ENCODE data around the gene LCE2C.
"Not testable (repeated sequence)": the region's sequence is repeated elsewhere in the genome, so short reads cannot be mapped to it uniquely, and the experiment has no call there.

The LCE2C gene, protein sequence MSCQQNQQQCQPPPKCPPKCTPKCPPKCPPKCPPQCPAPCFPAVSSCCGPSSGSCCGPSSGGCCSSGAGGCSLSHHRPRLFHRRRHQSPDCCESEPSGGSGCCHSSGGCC

DNA sequence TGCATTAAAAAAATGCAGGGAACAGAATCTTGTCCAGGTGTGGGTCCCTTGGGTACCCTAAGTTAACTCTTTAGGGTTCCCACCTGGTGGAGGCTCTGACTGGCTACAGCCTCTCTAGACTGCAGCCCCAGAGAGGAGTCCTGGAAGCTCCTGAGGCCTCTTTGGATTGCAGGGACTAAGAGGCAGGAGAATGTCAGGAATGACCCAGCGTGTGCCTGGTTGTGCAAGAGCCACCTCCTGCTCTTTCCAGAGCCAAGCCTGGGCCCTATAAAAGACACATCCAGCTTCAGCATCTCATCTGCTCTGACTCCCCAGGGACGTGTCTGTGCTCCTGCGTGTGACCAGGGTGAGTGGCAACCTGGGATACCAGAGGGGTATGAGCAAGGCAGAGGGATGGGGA is at the start of gene LCE2C:
TSS of gene LCE2C (plus strand) at position 297 of the 400 bp plus-strand sequence. CDS start 737 bp downstream, outside the sequence.
- not testable (repeated sequence) for DNase-seq

GRCh38 chr1:152626744-152627143 is 48.3 kb upstream of the LCE2C start:
- DNase-seq: no peak

- DNase-seq: no peak
Measured at GRCh38 chr1:152630596-152630995, 44.5 kb upstream of the LCE2C start.

DNA sequence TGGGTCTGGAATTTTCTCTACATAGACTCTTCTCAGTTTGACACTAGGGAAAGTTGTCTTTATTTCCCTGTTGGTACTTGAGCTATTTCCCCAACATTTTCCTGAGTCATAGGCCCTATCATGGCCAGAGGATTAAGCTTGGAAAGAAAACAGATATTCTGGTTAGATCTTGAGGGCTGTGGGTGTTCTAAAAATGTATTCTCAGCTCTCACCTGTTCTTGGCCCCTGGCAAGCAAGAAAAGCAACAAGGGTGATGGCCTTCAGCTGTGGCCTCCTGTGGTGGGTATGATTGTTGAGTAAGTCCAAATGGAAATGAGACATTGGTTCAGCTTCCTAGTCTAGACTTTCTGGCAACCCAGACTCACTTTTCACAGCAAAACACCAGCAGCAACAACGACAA is 34.7 kb upstream of the LCE2C start:
- no peak for DNase-seq

DNA sequence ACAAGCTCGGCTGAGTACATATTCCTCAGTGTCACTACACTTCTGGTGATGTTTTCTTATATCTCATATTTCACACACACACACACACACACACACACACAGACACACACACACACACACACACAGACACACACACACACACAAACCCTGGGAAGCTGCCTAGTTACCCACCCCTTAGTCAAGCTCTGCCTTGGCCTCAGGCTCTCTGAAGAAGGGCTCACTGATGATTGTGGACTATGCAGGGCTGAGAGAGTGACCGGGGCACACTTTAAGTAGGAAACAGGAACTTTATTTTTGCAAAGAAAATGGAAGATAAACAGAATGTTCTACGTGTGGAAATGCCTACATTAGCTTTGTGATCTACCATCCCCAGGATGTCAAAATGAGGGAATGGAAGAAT is 31.1 kb upstream of the LCE2C start:
- DNase-seq: no peak

DNA sequence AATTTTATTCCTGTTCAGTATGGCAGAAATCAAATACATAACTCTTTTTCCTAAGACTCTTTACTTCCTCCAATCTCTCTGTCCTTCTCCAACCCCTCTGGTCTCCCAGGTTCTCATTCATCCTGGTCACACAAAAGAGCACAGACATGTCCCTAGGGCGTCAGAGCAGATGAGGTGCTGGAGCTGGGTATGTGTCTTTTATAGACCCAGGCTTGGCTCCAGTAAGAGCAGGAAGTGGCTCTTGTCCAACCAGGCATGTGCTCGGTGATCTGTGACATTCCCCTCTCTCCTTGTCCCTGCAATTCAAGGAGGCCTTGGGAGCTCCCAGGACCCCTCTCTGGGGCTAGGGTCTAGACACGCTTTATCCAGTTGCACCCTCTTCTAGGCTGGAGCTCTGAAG is 29.9 kb upstream of the LCE2C start:
- no peak for DNase-seq

GRCh38 chr1:152646656-152647055 is 28.4 kb upstream of the LCE2C start:
- no peak for DNase-seq

DNA sequence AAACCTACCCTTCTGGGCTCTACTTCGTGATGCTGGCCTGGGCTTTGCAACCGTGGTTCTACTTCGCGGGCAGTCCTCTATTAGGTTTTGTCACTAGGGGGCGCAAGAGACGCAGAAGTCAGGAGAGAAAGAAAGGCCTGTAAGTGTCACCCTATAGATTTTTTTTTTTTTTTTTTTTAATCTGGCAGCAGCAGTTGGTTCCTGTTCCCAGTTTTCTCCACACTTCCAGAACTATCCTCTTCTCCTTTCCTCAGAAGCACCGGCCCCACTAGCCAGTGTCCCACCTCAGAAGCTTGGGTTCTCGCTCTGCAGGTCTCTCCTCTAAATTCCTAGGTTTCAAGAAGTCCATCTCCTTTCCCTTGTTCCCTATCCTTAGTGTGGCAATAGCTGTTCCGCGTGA is 21.0 kb upstream of the LCE2C start:
- no peak for DNase-seq

DNA sequence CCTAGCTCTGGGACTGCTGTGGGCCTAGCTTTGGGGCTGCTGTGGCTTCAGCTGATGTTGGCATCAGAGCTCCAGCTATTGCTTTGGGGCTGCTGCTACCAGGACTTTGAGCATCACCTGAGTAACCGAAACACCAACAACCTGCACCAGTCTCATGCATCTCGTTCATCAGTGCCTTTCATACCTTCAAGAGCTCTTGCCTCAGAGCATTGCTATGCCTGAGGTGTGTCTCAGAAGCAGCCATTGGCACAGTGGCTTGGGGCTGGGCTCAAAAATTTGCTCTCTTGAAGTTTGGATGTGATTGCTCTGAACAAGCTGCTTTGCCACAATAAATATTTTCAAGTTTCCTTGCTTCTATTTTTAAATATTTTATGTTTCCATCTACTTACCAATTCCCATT is 18.6 kb upstream of the LCE2C start:
- DNase-seq: no peak

GRCh38 chr1:152657677-152658076 is 17.4 kb upstream of the LCE2C start:
- no peak for DNase-seq

- DNase-seq: no peak
Measured at GRCh38 chr1:152658649-152659048, 16.4 kb upstream of the LCE2C start.

- no peak for DNase-seq
Measured at GRCh38 chr1:152663098-152663497, 12.0 kb upstream of the LCE2C start, which contains the start of gene LCE2D. LCE2D (plus strand) TSS chr1:152663380; CDS start chr1:152664106, 726 bp downstream.

DNA sequence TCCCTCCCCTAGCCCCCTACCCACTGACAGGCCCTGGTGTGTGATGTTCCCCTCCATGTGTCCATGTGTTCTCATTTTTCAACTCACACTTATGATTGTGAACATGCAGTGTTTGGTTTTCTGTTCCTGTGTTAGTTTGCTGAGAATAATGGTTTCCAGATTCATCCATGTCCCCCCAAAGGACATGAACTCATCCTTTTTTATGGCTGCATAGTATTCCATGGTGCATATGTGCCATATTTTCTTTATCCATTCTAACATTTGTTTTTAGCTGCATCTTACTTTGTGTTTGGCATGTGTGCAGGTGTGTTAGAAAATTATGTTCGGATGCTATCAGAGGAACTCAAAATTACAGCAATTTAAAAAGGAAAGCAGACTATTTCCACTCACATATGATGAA is 8.9 kb upstream of the LCE2C start:
- not testable (repeated sequence) for DNase-seq

- no peak for DNase-seq
Measured at GRCh38 chr1:152667648-152668047, 7.4 kb upstream of the LCE2C start.

GRCh38 chr1:152673016-152673415 is 2.1 kb upstream of the LCE2C start:
- no peak for DNase-seq

GRCh38 chr1:152679459-152679858 is 4.4 kb downstream of the LCE2C start:
- DNase-seq: no peak

GRCh38 chr1:152681616-152682015 is 6.5 kb downstream of the LCE2C start:
- no peak for DNase-seq

DNA sequence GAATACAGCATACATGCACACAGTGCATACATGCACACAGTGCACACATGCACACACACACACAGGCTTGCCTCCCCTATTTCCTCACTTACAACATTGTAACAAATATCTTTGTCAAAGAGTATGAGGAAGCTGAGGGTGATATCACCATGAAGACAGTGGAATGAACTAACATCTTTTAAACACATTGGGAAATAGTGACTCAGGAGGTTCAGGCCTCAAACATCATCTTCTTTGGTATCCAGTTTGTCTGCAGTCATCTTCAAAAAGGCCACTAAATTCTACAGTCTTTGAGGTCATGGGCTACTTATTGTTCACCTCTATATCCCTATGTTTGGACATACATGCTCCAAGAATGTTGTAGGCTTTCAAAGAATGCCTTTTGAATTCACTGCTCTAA is 8.8 kb downstream of the LCE2C start:
- DNase-seq: no peak

DNA sequence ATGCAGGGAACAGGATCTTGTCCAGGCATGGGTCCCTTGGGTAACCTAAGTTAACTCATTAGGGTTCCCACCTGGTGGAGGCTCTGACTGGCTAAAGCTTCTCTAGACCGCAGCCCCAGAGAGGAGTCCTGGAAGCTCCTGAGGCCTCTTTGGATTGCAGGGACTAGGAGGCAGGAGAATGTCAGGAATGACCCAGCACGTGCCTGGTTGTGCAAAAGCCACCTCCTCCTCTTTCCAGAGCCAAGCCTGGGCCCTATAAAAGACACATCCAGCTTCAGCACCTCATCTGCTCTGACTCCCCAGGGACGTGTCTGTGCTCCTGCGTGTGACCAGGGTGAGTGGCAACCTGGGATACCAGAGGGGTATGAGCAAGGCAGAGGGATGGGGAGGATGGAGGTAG is 10.7 kb downstream of the LCE2C start, which contains the start of gene LCE2B:
TSS of gene LCE2B (plus strand) at position 301 of the 400 bp plus-strand sequence. CDS start 721 bp downstream, outside the sequence.
- DNase-seq: not testable (repeated sequence)

- DNase-seq: no peak
Measured at GRCh38 chr1:152697701-152698600, 22.9 kb downstream of the LCE2C start, which contains the start of gene LCE2A. LCE2A (plus strand) TSS chr1:152698345; CDS start chr1:152698902, 557 bp downstream.

DNA sequence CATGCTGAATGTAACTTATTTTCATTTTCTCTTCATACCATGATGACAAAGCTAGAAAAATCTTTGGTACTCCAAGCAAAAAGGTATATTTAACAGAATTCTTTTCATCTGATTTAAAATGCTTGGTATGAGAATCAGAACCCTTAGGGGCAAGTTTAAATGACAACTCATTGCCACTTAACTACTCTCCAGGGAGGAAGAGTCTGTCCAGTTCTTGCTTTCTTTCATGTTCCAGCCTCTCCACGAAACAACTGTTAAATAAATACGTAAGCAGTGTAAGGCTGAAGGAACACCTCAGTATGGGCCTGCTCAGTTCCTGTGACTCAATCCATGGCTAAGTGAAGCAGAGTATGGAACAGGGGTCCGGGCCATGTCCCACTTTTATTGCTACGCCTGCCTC is 24.7 kb downstream of the LCE2C start:
- DNase-seq: no peak

DNA sequence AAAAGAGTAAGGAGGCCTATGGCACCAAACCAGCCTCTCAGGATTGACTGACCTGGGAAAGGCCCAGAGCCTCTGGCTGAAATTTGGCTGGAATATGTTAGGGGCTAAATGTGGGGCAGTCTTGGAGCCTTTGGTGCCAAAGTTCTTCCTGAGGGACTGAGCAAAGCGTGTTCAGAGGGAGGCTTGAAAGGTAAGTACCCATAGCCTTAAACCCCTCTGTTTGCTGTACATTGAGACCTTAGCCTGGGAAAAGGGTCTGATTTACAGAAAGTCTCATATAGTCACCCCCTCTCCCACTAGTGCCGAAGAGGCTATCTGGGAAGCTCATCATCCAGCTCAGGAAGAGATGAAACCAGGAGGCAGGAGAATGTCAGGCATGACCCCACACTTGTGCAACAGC is 32.8 kb downstream of the LCE2C start, which contains the start of gene LCE4A:
TSS of gene LCE4A (plus strand) at position 301 of the 400 bp plus-strand sequence. CDS start 916 bp downstream, outside the sequence.
- no peak for DNase-seq

GRCh38 chr1:152718238-152718637 is 43.2 kb downstream of the LCE2C start:
- DNase-seq: no peak

DNA sequence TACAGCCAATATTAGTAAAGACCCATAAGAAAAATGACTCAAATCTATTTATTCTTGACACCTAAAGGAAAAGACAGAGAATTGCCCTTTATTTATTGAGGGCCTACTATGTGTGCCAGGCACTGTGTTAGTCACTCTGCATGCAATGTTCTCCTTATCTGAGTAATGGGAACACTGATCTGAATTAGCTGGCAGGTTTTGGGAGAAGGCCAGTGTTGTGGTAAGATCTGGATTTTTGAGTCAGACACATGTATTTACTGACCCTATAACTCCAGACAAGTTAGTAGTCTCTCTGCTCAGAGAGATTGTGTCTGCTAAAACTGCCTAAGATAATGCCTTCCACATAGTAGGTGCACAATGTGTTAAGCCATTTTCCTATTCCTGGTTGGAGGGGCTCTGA is 50.2 kb downstream of the LCE2C start:
- DNase-seq: no peak

All from CD4-positive, alpha-beta T cell treated with Interleukin-15 for 1 hour (primary cell).